SK-N-SH treated with all-trans-retinoic acid at 6 μM for 48 hours (cell line): Measurements from ENCODE around the gene ARHGAP15.

Source experiments
- ATAC-seq: fragments of 200-7000 bp; cut with Tn5 transposase; 3 replicates; pipeline ENCODE4 v1.9.1; 2020; ENCODE audit warnings: mild to moderate bottlenecking, moderate library complexity
- ARNTL ChIP-seq: fragments of 450-650 bp; formaldehyde crosslinking; IDR thresholded peaks from 2 replicates; pipeline ENCODE4 v1.5.0; 2020; ENCODE audit warnings: low read depth, mild to moderate bottlenecking, moderate library complexity, borderline replicate concordance
- CREB5 ChIP-seq: fragments of 250-450 bp; sonication (Bioruptor Pico); IDR thresholded peaks from 2 replicates; pipeline ENCODE4 v1.5.1; 2020; ENCODE audit warnings: low read depth, mild to moderate bottlenecking, moderate library complexity
- CSDC2 ChIP-seq: fragments of 250-450 bp; sonication (Bioruptor Pico); IDR thresholded peaks from 2 replicates; pipeline ENCODE4 v1.5.0; 2020; ENCODE audit warnings: mild to moderate bottlenecking, moderate library complexity
- CSRNP3 ChIP-seq: fragments of 250-450 bp; sonication (Bioruptor Pico); IDR thresholded peaks from 2 replicates; pipeline ENCODE4 v1.5.1; 2021; ENCODE audit warnings: mild to moderate bottlenecking, moderate library complexity
- ESRRG ChIP-seq: fragments of 250-450 bp; sonication (Bioruptor Pico); IDR thresholded peaks from 2 replicates; pipeline ENCODE4 v1.6.1; 2021; ENCODE audit warnings: mild to moderate bottlenecking
- ISL1 ChIP-seq: fragments of 250-450 bp; sonication (Bioruptor Pico); IDR thresholded peaks from 2 replicates; pipeline ENCODE4 v2.1.2; 2022; ENCODE audit warnings: mild to moderate bottlenecking, moderate library complexity
- PATZ1 ChIP-seq: fragments of 250-450 bp; sonication (Bioruptor Pico); IDR thresholded peaks from 2 replicates; pipeline ENCODE4 v1.8.0; 2020; ENCODE audit warnings: mild to moderate bottlenecking, moderate library complexity, borderline replicate concordance
- POU6F1 ChIP-seq: fragments of 250-450 bp; sonication (Bioruptor Pico); IDR thresholded peaks from 2 replicates; pipeline ENCODE4 v1.8.0; 2021; ENCODE audit warnings: low read depth, mild to moderate bottlenecking, moderate library complexity, borderline replicate concordance
- PPARA ChIP-seq: fragments of 250-450 bp; sonication (Bioruptor Pico); IDR thresholded peaks from 2 replicates; pipeline ENCODE4 v1.5.0; 2020; ENCODE audit warnings: mild to moderate bottlenecking, borderline replicate concordance
- SNAI2 ChIP-seq: fragments of 250-450 bp; sonication (Bioruptor Pico); IDR thresholded peaks from 2 replicates; pipeline ENCODE4 v1.5.0; 2020; ENCODE audit warnings: mild to moderate bottlenecking, moderate library complexity
- TCF4 ChIP-seq: fragments of 250-450 bp; sonication (Bioruptor Pico); IDR thresholded peaks from 2 replicates; pipeline ENCODE4 v1.8.0; 2021; ENCODE audit warnings: mild to moderate bottlenecking, moderate library complexity, borderline replicate concordance
- TOX ChIP-seq: fragments of 250-450 bp; sonication (Bioruptor Pico); IDR thresholded peaks from 2 replicates; pipeline ENCODE4 v1.8.0; 2021; ENCODE audit warnings: mild to moderate bottlenecking, moderate library complexity, borderline replicate concordance
- TSHZ2 ChIP-seq: fragments of 250-450 bp; sonication (Bioruptor Pico); IDR thresholded peaks from 2 replicates; pipeline ENCODE4 v1.5.0; 2020; ENCODE audit warnings: mild to moderate bottlenecking, moderate library complexity
- ZC3H10 ChIP-seq: fragments of 250-450 bp; sonication (Bioruptor Pico); IDR thresholded peaks from 2 replicates; pipeline ENCODE4 v1.5.1; 2021; ENCODE audit warnings: mild to moderate bottlenecking, moderate library complexity
- ZFP3 ChIP-seq: fragments of 250-450 bp; sonication (Bioruptor Pico); IDR thresholded peaks from 2 replicates; pipeline ENCODE4 v1.5.0; 2020; ENCODE audit warnings: mild to moderate bottlenecking, moderate library complexity
- ZFP30 ChIP-seq: fragments of 450-650 bp; formaldehyde crosslinking; IDR thresholded peaks from 2 replicates; pipeline ENCODE4 v1.5.0; 2022; ENCODE audit warnings: mild to moderate bottlenecking, moderate library complexity
- ZNF565 ChIP-seq: fragments of 450-650 bp; formaldehyde crosslinking; conservative IDR thresholded peaks from 2 replicates; pipeline ENCODE4 v1.5.0; 2020; ENCODE audit warnings: low read depth, mild to moderate bottlenecking, moderate library complexity
- ZNF70 ChIP-seq: fragments of 450-650 bp; formaldehyde crosslinking; IDR thresholded peaks from 2 replicates; pipeline ENCODE4 v1.5.0; 2020; ENCODE audit warnings: mild to moderate bottlenecking, moderate library complexity
- ZNF8 ChIP-seq: fragments of 450-650 bp; formaldehyde crosslinking; IDR thresholded peaks from 2 replicates; pipeline ENCODE4 v1.5.0; 2020; ENCODE audit warnings: mild to moderate bottlenecking, moderate library complexity

Gene ARHGAP15

GRCh38 chr2:143175438-143175837 lies 46.2 kb downstream of the ARHGAP15 start:
- no peak for ATAC-seq
- no peak for TF ChIP-seq ZFP3 (CRISPR knock-in tag)
- TF ChIP-seq ARNTL (CRISPR knock-in tag) = no peak
- TF ChIP-seq CSRNP3 = no peak

- ATAC-seq = no peak
- no peak for TF ChIP-seq ZNF8 (CRISPR knock-in tag)
These were observed 47.4 kb downstream of the ARHGAP15 start for GRCh38 chr2:143176606-143177005.

- ATAC-seq = no peak
- TF ChIP-seq ZNF70 = no peak
- TF ChIP-seq, all 23 proteins: peak for 0
These were observed 48.0 kb downstream of the ARHGAP15 start for GRCh38 chr2:143177096-143177786.

GRCh38 chr2:143181494-143181893 lies 52.3 kb downstream of the ARHGAP15 start:
- TF ChIP-seq ZFP30 (CRISPR knock-in tag) = no peak
- no peak for TF ChIP-seq TCF4
- no peak for TF ChIP-seq ZC3H10 (CRISPR knock-in tag)
- no peak for TF ChIP-seq PATZ1 (CRISPR knock-in tag)
- TF ChIP-seq CSRNP3 = no peak
- TF ChIP-seq POU6F1 (CRISPR knock-in tag) = no peak
- TF ChIP-seq TOX (CRISPR knock-in tag) = no peak
- no peak for TF ChIP-seq ZFP3 (CRISPR knock-in tag)
- no peak for TF ChIP-seq ESRRG (CRISPR knock-in tag)
- TF ChIP-seq ZNF565 = no peak
- TF ChIP-seq ISL1 (CRISPR knock-in tag) = no peak
- TF ChIP-seq CSDC2 (CRISPR knock-in tag) = no peak
- TF ChIP-seq ARNTL (CRISPR knock-in tag) = no peak
- no peak for TF ChIP-seq CREB5 (CRISPR knock-in tag)
- no peak for TF ChIP-seq SNAI2 (CRISPR knock-in tag)

GRCh38 chr2:143182649-143183048 lies 53.4 kb downstream of the ARHGAP15 start:
- no peak for TF ChIP-seq ZNF8 (CRISPR knock-in tag)
- no peak for TF ChIP-seq PPARA (CRISPR knock-in tag)
- no peak for TF ChIP-seq TCF4
- no peak for TF ChIP-seq ZNF565
- TF ChIP-seq ESRRG (CRISPR knock-in tag) = no peak
- no peak for TF ChIP-seq PATZ1 (CRISPR knock-in tag)
- TF ChIP-seq CSDC2 (CRISPR knock-in tag) = no peak
- no peak for TF ChIP-seq ISL1 (CRISPR knock-in tag)
- TF ChIP-seq ZC3H10 (CRISPR knock-in tag) = no peak
- no peak for TF ChIP-seq TSHZ2 (CRISPR knock-in tag)
- no peak for TF ChIP-seq ZFP30 (CRISPR knock-in tag)
- no peak for TF ChIP-seq ZNF70
- no peak for ATAC-seq

More at GRCh38 chr2:143181494-143181893, 52.3 kb downstream of the ARHGAP15 start:
- ATAC-seq = no peak
